Measurements from ENCODE around the gene IL18.
"Not testable (repeated sequence)": the region's sequence is repeated elsewhere in the genome, so short reads cannot be mapped to it uniquely, and the experiment has no call there.

Gene IL18

GRCh38 chr11:112167145-112167544 is 3.3 kb upstream of the IL18 start, which contains the start of gene TEX12:
TEX12 (plus strand) TSS chr11:112167372; CDS start chr11:112169269, 1,897 bp downstream.
- no peak for DNase-seq

GRCh38 chr11:112166562-112166961 is 2.7 kb upstream of the IL18 start:
- no peak for DNase-seq

- no peak for DNase-seq
Observed at GRCh38 chr11:112165049-112165448, 1.2 kb upstream of the IL18 start.

- DNase-seq = no peak
Observed at GRCh38 chr11:112162761-112163546, 940 bp downstream of the IL18 start.

- DNase-seq = not testable (repeated sequence)
Observed at GRCh38 chr11:112162200-112162599, 1.7 kb downstream of the IL18 start.

GRCh38 chr11:112161012-112161411 is 2.9 kb downstream of the IL18 start:
- no peak for DNase-seq

GRCh38 chr11:112160091-112160848 is 3.6 kb downstream of the IL18 start:
- no peak for DNase-seq

- no peak for DNase-seq
Observed at GRCh38 chr11:112159098-112160065, 4.5 kb downstream of the IL18 start.

- DNase-seq = no peak
Observed at GRCh38 chr11:112156956-112157766, 6.7 kb downstream of the IL18 start.

- DNase-seq = no peak
Observed at GRCh38 chr11:112156153-112156955, 7.5 kb downstream of the IL18 start.

- DNase-seq = no peak
Observed at GRCh38 chr11:112150517-112150916, 13.4 kb downstream of the IL18 start.

GRCh38 chr11:112143597-112143996 is 20.3 kb downstream of the IL18 start:
- no peak for DNase-seq

- DNase-seq = no peak
Observed at GRCh38 chr11:112134473-112134872, 29.4 kb downstream of the IL18 start.

GRCh38 chr11:112132737-112133136 is 31.2 kb downstream of the IL18 start:
- DNase-seq = no peak

- no peak for DNase-seq
Observed at GRCh38 chr11:112129656-112130055, 34.2 kb downstream of the IL18 start.

GRCh38 chr11:112128483-112129121 is 35.3 kb downstream of the IL18 start:
- DNase-seq = peak; percentile 27

GRCh38 chr11:112127056-112127455 is 36.8 kb downstream of the IL18 start:
- no peak for DNase-seq

GRCh38 chr11:112123129-112123528 is 40.8 kb downstream of the IL18 start:
- DNase-seq = no peak

- no peak for DNase-seq
Observed at GRCh38 chr11:112121981-112122615, 41.8 kb downstream of the IL18 start.

GRCh38 chr11:112118176-112118575 is 45.7 kb downstream of the IL18 start:
- DNase-seq = no peak
